Measurements from ENCODE around the gene BTBD9. TPM values are rescaled to one million over a fixed set of nuclear protein-coding genes. Genes with fewer than 3 reads are reported as not detected.

Gene BTBD9
- total RNA-seq, 4 donors from 2014 or later = 10.8 to 26.3 (median 15.3) TPM

- TF ChIP-seq, protein P1, sequence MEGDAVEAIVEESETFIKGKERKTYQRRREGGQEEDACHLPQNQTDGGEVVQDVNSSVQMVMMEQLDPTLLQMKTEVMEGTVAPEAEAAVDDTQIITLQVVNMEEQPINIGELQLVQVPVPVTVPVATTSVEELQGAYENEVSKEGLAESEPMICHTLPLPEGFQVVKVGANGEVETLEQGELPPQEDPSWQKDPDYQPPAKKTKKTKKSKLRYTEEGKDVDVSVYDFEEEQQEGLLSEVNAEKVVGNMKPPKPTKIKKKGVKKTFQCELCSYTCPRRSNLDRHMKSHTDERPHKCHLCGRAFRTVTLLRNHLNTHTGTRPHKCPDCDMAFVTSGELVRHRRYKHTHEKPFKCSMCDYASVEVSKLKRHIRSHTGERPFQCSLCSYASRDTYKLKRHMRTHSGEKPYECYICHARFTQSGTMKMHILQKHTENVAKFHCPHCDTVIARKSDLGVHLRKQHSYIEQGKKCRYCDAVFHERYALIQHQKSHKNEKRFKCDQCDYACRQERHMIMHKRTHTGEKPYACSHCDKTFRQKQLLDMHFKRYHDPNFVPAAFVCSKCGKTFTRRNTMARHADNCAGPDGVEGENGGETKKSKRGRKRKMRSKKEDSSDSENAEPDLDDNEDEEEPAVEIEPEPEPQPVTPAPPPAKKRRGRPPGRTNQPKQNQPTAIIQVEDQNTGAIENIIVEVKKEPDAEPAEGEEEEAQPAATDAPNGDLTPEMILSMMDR (IDR thresholded peaks at IDR 0.05) = no peak
- ATAC-seq (ENCODE audit: low FRiP score) (no peak), DNase-seq (ENCODE audit: low spot score) (no peak)
Measured at GRCh38 chr6:38215651-38216311, 423.9 kb downstream of the BTBD9 start.

DNA sequence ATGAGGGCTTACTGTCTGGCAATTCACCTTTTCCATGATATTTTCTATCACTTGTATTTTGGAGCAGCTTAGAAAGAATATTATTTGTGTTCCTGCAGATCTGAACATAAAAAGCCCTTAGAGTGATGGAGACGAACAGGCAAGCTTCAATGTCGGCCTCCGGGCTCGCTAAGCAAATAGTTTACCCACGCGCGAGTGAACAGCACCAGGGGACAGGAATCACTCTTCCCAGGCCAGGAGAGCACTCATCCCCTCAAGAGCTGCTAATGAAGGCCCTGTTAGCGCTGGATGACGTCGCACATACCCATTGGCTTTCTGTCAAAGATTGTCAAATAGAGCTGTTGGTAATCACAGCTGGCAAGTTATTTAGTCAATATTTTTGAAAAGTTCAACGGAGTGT, 424.5 kb downstream of the BTBD9 start:
- TF ChIP-seq, protein P1 (IDR thresholded peaks at IDR 0.05) = no peak
- no peak for ATAC-seq (ENCODE audit: low FRiP score)
- DNase-seq (ENCODE audit: low spot score) = no peak

- DNase-seq (ENCODE audit: low spot score) = no peak
- no peak for ATAC-seq (ENCODE audit: low FRiP score)
- TF ChIP-seq, protein P1 (IDR thresholded peaks at IDR 0.05) = no peak
Measured at GRCh38 chr6:38214159-38214558, 425.6 kb downstream of the BTBD9 start.

- ATAC-seq (ENCODE audit: low FRiP score) = no peak
- TF ChIP-seq, protein P1 (IDR thresholded peaks at IDR 0.05) = no peak
Measured at GRCh38 chr6:38213251-38213658, 426.5 kb downstream of the BTBD9 start.

DNA sequence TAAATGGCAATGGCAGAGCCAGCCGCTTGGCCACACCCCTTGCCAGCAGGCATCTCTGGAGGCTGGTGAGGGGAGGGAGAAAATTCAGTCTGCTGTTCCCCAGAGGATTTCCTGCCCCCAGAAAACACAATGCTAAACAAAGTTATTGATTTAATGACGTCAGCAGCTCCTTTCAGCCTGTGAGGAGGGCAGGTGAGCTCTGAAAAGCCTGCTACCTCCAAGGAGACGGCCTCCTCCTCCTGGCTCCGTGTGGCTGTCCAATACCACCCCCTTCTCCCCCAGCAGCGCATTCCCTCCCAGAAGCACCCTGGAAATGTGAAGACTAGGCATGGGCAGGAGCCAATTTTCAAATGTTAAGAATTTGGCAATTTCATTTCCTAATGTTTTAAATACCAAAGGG, 427.1 kb downstream of the BTBD9 start:
- ATAC-seq (ENCODE audit: low FRiP score) (no peak), DNase-seq (ENCODE audit: low spot score) (no peak)
- TF ChIP-seq, protein P1 (IDR thresholded peaks at IDR 0.05) = no peak

More at GRCh38 chr6:38213251-38213658, 426.5 kb downstream of the BTBD9 start:
- no peak for DNase-seq (ENCODE audit: low spot score)

DNA sequence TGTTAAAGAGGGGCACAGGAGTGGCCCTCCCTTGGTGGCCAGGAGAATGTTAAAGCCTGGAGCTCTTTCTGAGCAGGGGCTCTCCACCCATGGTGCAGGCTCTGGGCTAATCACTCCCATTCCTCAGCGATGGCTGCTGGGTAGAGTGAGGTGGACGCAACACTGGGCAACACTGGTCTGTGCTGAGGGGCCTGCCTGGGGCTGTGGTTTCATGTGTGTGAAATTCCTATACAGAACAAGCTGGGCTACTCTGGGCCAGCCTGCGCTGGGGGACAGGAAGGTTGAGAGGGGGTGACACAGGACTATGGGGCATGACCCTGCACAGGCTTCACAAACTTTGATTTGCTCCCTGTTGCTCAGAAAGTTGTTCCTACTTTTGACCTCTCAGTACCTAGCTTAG, 427.6 kb downstream of the BTBD9 start:
- TF ChIP-seq, protein P1 (IDR thresholded peaks at IDR 0.05) = no peak
- DNase-seq (ENCODE audit: low spot score) (no peak), ATAC-seq (ENCODE audit: low FRiP score) (no peak)
